Ascending aorta (tissue), 2 donors: ENCODE results near the gene SLC8A3. TPM values are rescaled to one million over a fixed set of nuclear protein-coding genes. Genes with fewer than 3 reads are reported as not detected.

Experiments
- DNase-seq, 2 donors: peaks; one replicate each; pipeline ENCODE4 v3.0.0-alpha.2; 2019; ENCODE audit warnings: low spot score in 2 of 2
- H3K27ac ChIP-seq, 2 donors: fragments of 200-600 bp; sonication (generic); one replicate each; pipeline ENCODE4 v1.5.1; 2016 to 2017; ENCODE audit warnings: mild to moderate bottlenecking in 1 of 2
- H3K27me3 ChIP-seq: fragments of 200-600 bp; sonication (generic); one replicate; pipeline ENCODE4 v1.5.1; 2017
- H3K36me3 ChIP-seq, 2 donors: fragments of 200-600 bp; sonication (generic); one replicate each; pipeline ENCODE4 v1.5.1; 2016
- H3K4me1 ChIP-seq, 2 donors: fragments of 200-600 bp; sonication (generic); one replicate each; pipeline ENCODE4 v1.5.1; 2016 to 2017; ENCODE audit warnings: mild to moderate bottlenecking in 1 of 2
- H3K4me3 ChIP-seq, 2 donors: fragments of 200-600 bp; sonication (generic); one replicate each; pipeline ENCODE4 v1.5.1; 2016 to 2017; ENCODE audit warnings: mild to moderate bottlenecking in 1 of 2
- H3K9me3 ChIP-seq, 2 donors: fragments of 200-600 bp; sonication (generic); one replicate each; pipeline ENCODE4 v1.5.1; 2016
- CTCF ChIP-seq, 3 experiments: fragments of 200-600 bp in 2 of 3; fragments of 450-650 bp in 1 of 3; sonication (generic) in 2 of 3; IDR thresholded peaks; one replicate each; pipeline ENCODE4 v1.5.1; 2016 to 2019; ENCODE audit warnings: antibody characterized with exemption in 3 of 3, mild to moderate bottlenecking in 1 of 3, moderate library complexity in 1 of 3
- intact Hi-C: fragments of 100-400 bp; cut with DNase I; formaldehyde crosslinking; loops from one replicate; pipeline ENCODE4 v1.15.1; 2023
- total RNA-seq: library from RNA; depleted of rRNA; stranded (reverse); fragments of >200 nt; gene quantifications from one replicate; pipeline ENCODE4 v1.1.0, GENCODE V29; 2016

Gene SLC8A3
- total RNA-seq, 1 donor from 2014 or later = not detected

GRCh38 chr14:70152081-70152480 lies 36.7 kb downstream of the SLC8A3 start:
- no peak for DNase-seq
- H3K9me3 ChIP-seq = no peaks in the 10 kb centered on the region
- H3K4me3 ChIP-seq = no peak overlapping the region
- no peaks in the 10 kb centered on the region for H3K4me1 ChIP-seq
- no peaks in the 10 kb centered on the region for H3K27me3 ChIP-seq
- no peaks in the 10 kb centered on the region for H3K36me3 ChIP-seq
- TF ChIP-seq CTCF (IDR thresholded peaks at IDR 0.05) = no peak
- H3K27ac ChIP-seq = no peak overlapping the region
- intact Hi-C loops = no loop called here

GRCh38 chr14:70149596-70150165 lies 39.1 kb downstream of the SLC8A3 start:
- Histone ChIP-seq H3K27me3 (no peaks in the 10 kb centered on the region), H3K27ac (no peak overlapping the region), H3K4me3 (no peak overlapping the region), H3K9me3 (no peaks in the 10 kb centered on the region), H3K4me1 (no peaks in the 10 kb centered on the region), H3K36me3 (no peaks in the 10 kb centered on the region)
- TF ChIP-seq CTCF (IDR thresholded peaks at IDR 0.05) = no peak
- intact Hi-C loops = no loop called here
- DNase-seq = no peak

- TF ChIP-seq CTCF (IDR thresholded peaks at IDR 0.05) = no peak
- no peaks in the 10 kb centered on the region for H3K4me1 ChIP-seq
- H3K4me3 ChIP-seq = no peak overlapping the region
- no peaks in the 10 kb centered on the region for H3K27me3 ChIP-seq
- intact Hi-C loops = no loop called here
- H3K36me3 ChIP-seq = no peaks in the 10 kb centered on the region
- H3K27ac ChIP-seq = no peak overlapping the region
- no peaks in the 10 kb centered on the region for H3K9me3 ChIP-seq
- no peak for DNase-seq
Measured at GRCh38 chr14:70148911-70149595, 39.7 kb downstream of the SLC8A3 start.

GRCh38 chr14:70148351-70148750 lies 40.4 kb downstream of the SLC8A3 start:
- DNase-seq = no peak
- intact Hi-C loops = no loop called here
- no peaks in the 10 kb centered on the region for H3K36me3 ChIP-seq
- no peak overlapping the region for H3K4me3 ChIP-seq
- no peak overlapping the region for H3K27ac ChIP-seq
- H3K27me3 ChIP-seq = no peaks in the 10 kb centered on the region
- H3K9me3 ChIP-seq = no peaks in the 10 kb centered on the region
- TF ChIP-seq CTCF (IDR thresholded peaks at IDR 0.05) = no peak
- no peaks in the 10 kb centered on the region for H3K4me1 ChIP-seq

- DNase-seq = no peak
- TF ChIP-seq CTCF (IDR thresholded peaks at IDR 0.05) = no peak
- no peak overlapping the region for H3K27ac ChIP-seq
- no peaks in the 10 kb centered on the region for H3K9me3 ChIP-seq
- no peaks in the 10 kb centered on the region for H3K36me3 ChIP-seq
- no peaks in the 10 kb centered on the region for H3K4me1 ChIP-seq
- intact Hi-C loops = no loop called here
- no peaks in the 10 kb centered on the region for H3K27me3 ChIP-seq
- H3K4me3 ChIP-seq = no peak overlapping the region
Measured at GRCh38 chr14:70144046-70144445, 44.7 kb downstream of the SLC8A3 start.
